Endothelial cell of umbilical vein (primary cell): ENCODE data around the gene ENAH. TPM values are rescaled to one million over a fixed set of nuclear protein-coding genes. Genes with fewer than 3 reads are reported as not detected.

ENCODE experiments used
- BruUV-seq: library from RNA; stranded (reverse); fragments of 400-500 nt; replicated peaks from 2 replicates; lab custom pipeline; 2021; lab: Mats Ljungman, UMichigan
- CTCF ChIA-PET: fragments of 300-600, 350-600 bp; sonication (Branson Sonifier 250); formaldehyde crosslinking; loops from one replicate; lab custom pipeline; 2021; ENCODE audit warnings: antibody characterized with exemption, inconsistent platforms; lab: Charles Lee
- POLR2A ChIA-PET: fragments of 300-600, 350-600 bp; sonication (Branson Sonifier 250); formaldehyde crosslinking; loops from one replicate; lab custom pipeline; 2021; ENCODE audit warnings: antibody characterized with exemption, inconsistent platforms; lab: Charles Lee
- DNase-seq: peaks from one replicate; pipeline ENCODE4 v3.0.0-alpha.2; 2011; ENCODE audit warnings: low read depth, low spot score
- FAIRE-seq: peaks from 2 replicates; lab custom pipeline; 2011; peaks lifted over from hg19 to GRCh38; lab: Jason Lieb, UNC
- H2AFZ ChIP-seq: 2 replicates; pipeline ENCODE4 v1.6.0; 2012; ENCODE audit warnings: low read depth, low read length, control low read depth, inconsistent platforms
- H3K27ac ChIP-seq: 2 replicates; pipeline ENCODE4 v1.5.1; 2011; ENCODE audit warnings: low read depth, mild to moderate bottlenecking, control low read depth, low read length, moderate library complexity; ENCODE audit not compliant: insufficient read depth
- H3K27me3 ChIP-seq, 2 experiments: 2 replicates each; pipeline versions ENCODE4 v1.6.0 to v1.6.1; 2011; ENCODE audit warnings: low read length in 2 of 2, mixed read lengths in 1 of 2; ENCODE audit not compliant: control insufficient read depth in 2 of 2, insufficient read depth in 2 of 2
- H3K36me3 ChIP-seq, 2 experiments: 2 replicates in 1 of 2; 3 replicates in 1 of 2; pipeline ENCODE4 v1.5.1; 2011; ENCODE audit warnings: low read length in 2 of 2, mild to moderate bottlenecking in 1 of 2, moderate library complexity in 1 of 2; ENCODE audit not compliant: control insufficient read depth in 2 of 2, insufficient read depth in 2 of 2; ENCODE audit errors: extremely low read depth in 1 of 2
- H3K4me1 ChIP-seq: 3 replicates; pipeline ENCODE4 v1.5.1; 2011; ENCODE audit warnings: mild to moderate bottlenecking, low read length; ENCODE audit not compliant: control insufficient read depth, insufficient read depth; ENCODE audit errors: extremely low read depth
- H3K4me2 ChIP-seq: 2 replicates; pipeline ENCODE4 v1.6.1; 2011; ENCODE audit warnings: low read length, control low read depth, mixed read lengths; ENCODE audit not compliant: insufficient read depth
- H3K4me3 ChIP-seq, 3 experiments: fragments of 200-600 bp in 1 of 3; sonication (generic), shearing (Covaris generic) in 1 of 3; replicated peaks in 1 of 3; 2 replicates each; pipeline ENCODE4 v1.5.1; 2011 to 2016; ENCODE audit warnings: control low read depth in 3 of 3, low read length in 3 of 3, mild to moderate bottlenecking in 2 of 3, inconsistent platforms in 1 of 3, low read depth in 1 of 3, moderate library complexity in 1 of 3; ENCODE audit not compliant: insufficient read depth in 1 of 3
- H3K79me2 ChIP-seq: 2 replicates; pipeline ENCODE4 v1.6.0; 2012; ENCODE audit warnings: low read length, inconsistent platforms; ENCODE audit not compliant: control insufficient read depth, insufficient read depth
- H3K9ac ChIP-seq: replicated peaks from 2 replicates; pipeline ENCODE3; 2011; ENCODE audit warnings: low read length, control low read depth; ENCODE audit not compliant: insufficient read depth; ENCODE audit errors: extremely low read depth
- H3K9me1 ChIP-seq: replicated peaks from 3 replicates; pipeline ENCODE4 v1.6.0; 2011; ENCODE audit warnings: mild to moderate bottlenecking, low read length; ENCODE audit not compliant: control insufficient read depth, insufficient read depth; ENCODE audit errors: extremely low read depth
- H3K9me3 ChIP-seq: replicated peaks from 2 replicates; pipeline ENCODE4 v1.5.1; 2012; ENCODE audit warnings: low read length, inconsistent platforms; ENCODE audit not compliant: control insufficient read depth, insufficient read depth
- H4K20me1 ChIP-seq: replicated peaks from 2 replicates; pipeline ENCODE3; 2011; ENCODE audit warnings: mild to moderate bottlenecking, low read length; ENCODE audit not compliant: control insufficient read depth, insufficient read depth; ENCODE audit errors: extremely low read depth
- CTCF ChIP-seq, 2 donors: IDR thresholded peaks; 1 replicate in 1 of 2; 2 replicates in 1 of 2; pipeline ENCODE4 v1.5.1; 2011; ENCODE audit warnings: low read length in 2 of 2, mild to moderate bottlenecking in 2 of 2, moderate library complexity in 2 of 2, control low read depth in 1 of 2, inconsistent platforms in 1 of 2, low read depth in 1 of 2; ENCODE audit not compliant: insufficient read depth in 1 of 2; ENCODE audit errors: extremely low read depth in 1 of 2
- EZH2 ChIP-seq: IDR thresholded peaks from 2 replicates; pipeline ENCODE4 v1.6.1; 2012; ENCODE audit warnings: borderline replicate concordance, low read depth, mild to moderate bottlenecking, moderate library complexity, low read length, inconsistent platforms; ENCODE audit not compliant: severe bottlenecking
- FOS ChIP-seq: IDR thresholded peaks from 2 replicates; pipeline ENCODE4 v1.6.1; 2011; ENCODE audit warnings: mild to moderate bottlenecking, low read length, moderate library complexity, borderline replicate concordance; ENCODE audit not compliant: insufficient read depth
- JUN ChIP-seq: IDR thresholded peaks from 2 replicates; pipeline ENCODE4 v1.6.1; 2011; ENCODE audit warnings: borderline replicate concordance, low read depth; ENCODE audit not compliant: insufficient read length, insufficient read depth
- MYC ChIP-seq: IDR thresholded peaks from one replicate; pipeline ENCODE4 v1.6.1; 2011; ENCODE audit warnings: mild to moderate bottlenecking, low read depth, low read length
- POLR2AphosphoS5 ChIP-seq: IDR thresholded peaks from 2 replicates; pipeline ENCODE4 v1.6.1; 2012; ENCODE audit warnings: low read depth, mild to moderate bottlenecking, control low read depth, low read length, moderate library complexity; ENCODE audit not compliant: insufficient read depth
- dilution Hi-C: fragments of 300-500 bp; cut with MboI; formaldehyde crosslinking; loops from one replicate; pipeline ENCODE4 v1.15.0; 2019; ENCODE audit warnings: low sequenced_read_pairs; ENCODE audit not compliant: extremely low pct_ligation_motif_present
- intact Hi-C: fragments of 100-400 bp; cut with micrococcal nuclease; formaldehyde crosslinking; loops from one replicate; pipeline ENCODE4 v1.10.0; 2022
- polyA plus RNA-seq, 4 experiments: library from polyadenylated mRNA; depleted of rRNA in 3 of 4; stranded (reverse) in 3 of 4; unstranded in 1 of 4; fragments of >200 nt; gene quantifications; 2 replicates each; pipeline versions ENCODE4 v1.2.1 to v1.2.3, GENCODE V29; 2011 to 2012; ENCODE audit warnings: missing spikeins in 1 of 4
- total RNA-seq: library from RNA; stranded (reverse); gene quantifications from 2 replicates; pipeline ENCODE4 v1.2.3, GENCODE V29; 2021
- TF ChIP-seq, protein P1 (sequence below): IDR thresholded peaks from 2 replicates; pipeline ENCODE4 v1.6.1; 2011; ENCODE audit not compliant: insufficient read depth, insufficient read length

Gene ENAH
- total and polyA plus RNA-seq, 2 donors (not counting 3 experiments of a cell fraction or from before 2014, with no cell fraction given) = 19.9 to 95.6 TPM

- CTCF ChIA-PET = interaction anchor here (0.9 to 2.7 kb wide), 9 partner anchors 25 to 144 kb away, joined by 3 to 33 read pairs (median 3); partner anchors contain the start of gene SRP9
- Histone ChIP-seq H3K9me1 (no peaks in the 10 kb centered on the region), H3K9me3 (no peaks in the 10 kb centered on the region), H3K27ac (peak overlapping the region; percentile 79), H3K4me1 (peaks cover 38% of the 10 kb centered on the region), H4K20me1 (no peaks in the 10 kb centered on the region), H2AFZ (peak overlapping the region; percentile 64), H3K36me3 (no peaks in the 10 kb centered on the region), H3K9ac (peak overlapping the region; percentile 98), H3K4me3 (peak overlapping the region; percentile 49 to 99 (median 98)), H3K27me3 (no peaks in the 10 kb centered on the region), H3K4me2 (peak overlapping the region; percentile 99), H3K79me2 (peaks cover 51% of the 10 kb centered on the region)
- FAIRE-seq (no peak), DNase-seq (no peak)
- TF ChIP-seq CTCF (IDR thresholded peaks at IDR 0.05; ENCODE audit: extremely low read depth in 1 of 2, insufficient read depth in 1 of 2, low read depth in 1 of 2, low read length in 2 of 2) (no peak), EZH2 (no peak), POLR2AphosphoS5 (no peak), JUN (no peak), MYC (no peak), FOS (no peak)
- TF ChIP-seq, protein P1, sequence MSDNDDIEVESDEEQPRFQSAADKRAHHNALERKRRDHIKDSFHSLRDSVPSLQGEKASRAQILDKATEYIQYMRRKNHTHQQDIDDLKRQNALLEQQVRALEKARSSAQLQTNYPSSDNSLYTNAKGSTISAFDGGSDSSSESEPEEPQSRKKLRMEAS = no peak
- intact Hi-C loops = loop anchor here (5.0 kb wide), 1 partner anchor 170 kb away; no protein-coding TSS in a partner anchor
- dilution Hi-C loops = no loop called here
- POLR2A ChIA-PET = interaction anchor here (0.6 to 0.7 kb wide), 4 partner anchors 10 to 175 kb away, joined by 3 to 6 read pairs (median 4); no protein-coding TSS in a partner anchor
- no TSS peak for BruUV-seq
Observed at GRCh38 chr1:225651872-225652728, 823 bp downstream of the ENAH start.
